Measurements from ENCODE around the gene CORO1C. TPM values are rescaled to one million over a fixed set of nuclear protein-coding genes. Genes with fewer than 3 reads are reported as not detected.

CORO1C gene
- total RNA-seq, 1 experiment from 2014 or later: 139 TPM

- ChIA-PET POLR2A (ENCODE audit: unreplicated experiment) (no interaction called here), CTCF (no interaction called here)
- Histone ChIP-seq H3K27me3 (ENCODE audit: insufficient read depth, low read depth) (no peaks in the 10 kb centered on the region), H2AFZ (no peak overlapping the region), H3K79me2 (ENCODE audit: low read depth) (no peaks in the 10 kb centered on the region), H3K9me2 (ENCODE audit: insufficient read depth) (no peaks in the 10 kb centered on the region), H3K27ac (no peak overlapping the region), H3K4me3 (no peak overlapping the region), H3F3A (ENCODE audit: insufficient read depth, low read depth) (0 out of 2 replicates have a peak, but pooled peaks cover 14% of the 10 kb centered on the region), H3K4me2 (no peak overlapping the region), H3K9me3 (ENCODE audit: insufficient read depth, low read depth) (no peaks in the 10 kb centered on the region), H3K4me1 (replicated peaks; ENCODE audit: insufficient read depth) (no peaks in the 10 kb centered on the region), H4K20me1 (ENCODE audit: insufficient read depth) (0 out of 2 replicates have a peak, but pooled peaks cover 6% of the 10 kb centered on the region), H3K36me3 (ENCODE audit: low read depth) (0 out of 2 replicates have a peak, but pooled peaks cover 23% of the 10 kb centered on the region)
- TF ChIP-seq CTCF (conservative IDR thresholded peaks at IDR 0.05) (no peak), EZH2 (IDR thresholded peaks at IDR 0.05; ENCODE audit: low read depth) (no peak)
- intact Hi-C loops (cut with micrococcal nuclease; ENCODE audit: unreplicated experiment): no loop called here
- no peak for DNase-seq
- BruUV-seq (replicated peaks): no TSS peak
Observed at GRCh38 chr12:108647585-108648287, 83.6 kb downstream of the CORO1C start.

DNA sequence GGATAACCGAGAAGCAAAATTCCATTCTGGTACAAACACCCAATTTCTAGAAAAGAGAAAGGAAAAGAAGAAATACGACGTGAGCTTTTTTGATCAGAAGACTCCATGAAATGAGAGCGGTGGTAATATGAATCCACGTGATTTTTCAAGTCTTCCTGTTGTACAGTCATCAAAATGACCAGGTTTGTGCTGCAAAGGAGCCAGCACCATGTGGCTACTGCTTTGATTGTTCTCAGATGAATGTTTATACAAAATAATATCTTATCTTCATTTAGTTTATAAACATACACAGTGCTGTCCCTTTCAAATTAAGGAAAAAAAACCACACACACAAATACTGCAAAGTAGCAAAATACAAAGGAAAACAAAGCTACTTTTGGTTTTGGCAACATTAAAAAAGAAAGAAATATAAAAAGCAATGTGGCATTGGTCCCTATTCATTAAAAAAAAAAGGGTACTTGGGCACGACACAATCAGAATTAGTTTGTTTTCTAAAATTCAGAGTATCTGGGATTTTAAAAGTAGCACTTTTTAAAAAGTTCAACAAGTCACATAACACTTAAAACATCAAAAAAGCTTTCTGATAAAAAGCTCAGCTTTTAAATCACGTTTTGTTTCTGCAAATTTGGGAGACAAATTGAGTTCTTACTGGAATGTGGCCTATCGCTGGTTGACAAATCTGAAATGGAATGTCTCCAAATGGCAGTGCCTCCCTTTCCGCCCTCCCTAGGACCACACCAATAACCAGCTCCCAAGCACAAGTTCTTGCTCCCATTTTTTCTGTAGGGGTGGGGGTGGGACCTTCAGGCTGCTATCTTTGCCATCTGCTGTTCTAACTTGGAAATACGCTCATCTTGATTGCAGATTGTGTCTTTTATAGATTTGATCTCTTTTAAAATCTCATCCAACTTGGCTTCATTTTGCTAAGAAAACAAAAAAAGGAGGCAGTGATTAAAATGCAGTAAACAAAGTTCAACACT, 84.4 kb downstream of the CORO1C start:
- intact Hi-C loops (cut with micrococcal nuclease; ENCODE audit: unreplicated experiment): no loop called here
- H3K27ac ChIP-seq: no peak overlapping the region
- no peaks in the 10 kb centered on the region for H3K9me2 ChIP-seq (ENCODE audit: insufficient read depth)
- CTCF ChIA-PET: interaction anchor here (0.6 to 0.7 kb wide), 2 partner anchors 23 to 34 kb away, joined by 4 to 10 read pairs; no protein-coding TSS in a partner anchor
- H2AFZ ChIP-seq: no peak overlapping the region
- H3K4me3 ChIP-seq: no peak overlapping the region
- DNase-seq: no peak
- no peaks in the 10 kb centered on the region for H3K27me3 ChIP-seq (ENCODE audit: insufficient read depth, low read depth)
- no TSS peak for BruUV-seq (replicated peaks)
- H3K4me2 ChIP-seq: no peak overlapping the region
- H3K9me3 ChIP-seq (ENCODE audit: insufficient read depth, low read depth): no peaks in the 10 kb centered on the region
- 0 out of 2 replicates have a peak, but pooled peaks cover 16% of the 10 kb centered on the region for H3K36me3 ChIP-seq (ENCODE audit: low read depth)
- H3F3A ChIP-seq (ENCODE audit: insufficient read depth, low read depth): 0 out of 2 replicates have a peak, but pooled peaks cover 14% of the 10 kb centered on the region
- TF ChIP-seq EZH2 (IDR thresholded peaks at IDR 0.05; ENCODE audit: low read depth): no peak
- no peak for TF ChIP-seq CTCF (conservative IDR thresholded peaks at IDR 0.05)
- H4K20me1 ChIP-seq (ENCODE audit: insufficient read depth): 0 out of 2 replicates have a peak, but pooled peaks cover 6% of the 10 kb centered on the region
- POLR2A ChIA-PET (ENCODE audit: unreplicated experiment): no interaction called here
- H3K4me1 ChIP-seq (replicated peaks; ENCODE audit: insufficient read depth): no peaks in the 10 kb centered on the region
- no peaks in the 10 kb centered on the region for H3K79me2 ChIP-seq (ENCODE audit: low read depth)

Data from PC-9 (cell line).